Activated naive CD8-positive, alpha-beta T cell treated with anti-CD3 and anti-CD28 coated beads for 36 hours (primary cell): ENCODE results near the gene ERC2. TPM values are rescaled to one million over a fixed set of nuclear protein-coding genes. Genes with fewer than 3 reads are reported as not detected.
"Not testable (repeated sequence)": the region's sequence is repeated elsewhere in the genome, so short reads cannot be mapped to it uniquely, and the experiment has no call there.

Source experiments
- DNase-seq: peaks from one replicate; pipeline ENCODE4 v3.0.0; 2021
- H3K27ac Mint-ChIP-seq: one replicate; pipeline ENCODE4 v1.8.0; 2022; ENCODE audit warnings: mild to moderate bottlenecking, moderate library complexity, mixed read lengths
- H3K27me3 Mint-ChIP-seq: one replicate; pipeline ENCODE4 v1.8.0; 2022; ENCODE audit warnings: mild to moderate bottlenecking, mixed read lengths
- H3K36me3 Mint-ChIP-seq: one replicate; pipeline ENCODE4 v1.8.0; 2021; ENCODE audit warnings: mild to moderate bottlenecking, mixed read lengths
- H3K4me1 Mint-ChIP-seq: one replicate; pipeline ENCODE4 v1.8.0; 2021; ENCODE audit warnings: mixed read lengths
- H3K4me3 Mint-ChIP-seq: one replicate; pipeline ENCODE4 v1.8.0; 2022; ENCODE audit warnings: mild to moderate bottlenecking, moderate library complexity, mixed read lengths
- H3K9me3 Mint-ChIP-seq: one replicate; pipeline ENCODE4 v1.8.0; 2022; ENCODE audit warnings: mixed read lengths
- total RNA-seq, 2 experiments: library from RNA; stranded (reverse); gene quantifications; one replicate each; pipeline ENCODE4 v1.2.3, GENCODE V29; 2021

ERC2 gene
- total RNA-seq, 2 experiments from 2014 or later: not detected

DNA sequence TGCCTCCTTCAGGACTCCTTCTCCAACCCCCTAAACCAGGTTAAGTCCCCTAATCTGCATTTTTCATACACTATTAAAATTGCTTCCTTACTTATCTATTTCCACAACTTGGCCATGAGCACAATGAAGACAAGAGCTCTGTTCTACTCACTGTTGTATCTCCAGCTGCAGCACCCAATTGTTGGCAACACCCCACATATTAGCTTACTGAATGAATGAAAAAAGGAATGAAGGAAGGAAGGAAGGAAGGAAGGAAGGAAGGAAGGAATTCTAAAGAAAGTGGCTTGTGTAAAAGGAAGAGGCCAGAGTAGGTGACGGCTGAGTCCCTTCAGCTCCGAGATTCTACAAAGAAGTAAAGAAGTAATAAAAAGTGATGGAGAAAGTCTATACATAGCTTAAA is 444.7 kb downstream of the ERC2 start:
- H3K4me1 Mint-ChIP-seq: no peaks in the 10 kb centered on the region
- no peaks in the 10 kb centered on the region for H3K36me3 Mint-ChIP-seq

DNA sequence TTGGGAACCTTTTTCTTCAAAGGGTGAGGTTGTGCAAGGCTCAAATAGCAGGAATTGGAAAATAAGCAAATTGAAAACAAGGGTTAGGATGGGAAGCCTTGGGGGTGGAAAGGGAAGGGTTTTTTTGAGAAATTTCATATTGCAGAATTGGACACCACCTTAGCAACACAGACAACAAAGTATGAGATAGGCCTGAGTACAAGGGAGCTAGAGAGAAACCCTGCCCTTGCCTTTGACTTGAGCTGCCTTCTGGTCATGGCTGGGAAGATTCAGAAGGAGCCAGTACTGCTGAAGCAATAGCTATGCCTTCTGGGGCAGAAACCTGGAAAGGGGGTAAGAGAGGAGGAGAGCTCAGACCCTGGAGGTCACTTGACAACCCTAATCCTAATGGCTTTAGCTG is 445.6 kb downstream of the ERC2 start:
- Mint-ChIP-seq H3K4me3 (no peak overlapping the region), H3K4me1 (no peaks in the 10 kb centered on the region), H3K27me3 (no peaks in the 10 kb centered on the region), H3K36me3 (no peaks in the 10 kb centered on the region), H3K9me3 (peaks cover 2% of the 10 kb centered on the region), H3K27ac (no peak overlapping the region)
- DNase-seq: no peak

More for the DNA sequence above, 444.7 kb downstream of the ERC2 start:
- Mint-ChIP-seq H3K9me3 (peaks cover 2% of the 10 kb centered on the region), H3K27me3 (no peaks in the 10 kb centered on the region), H3K27ac (no peak overlapping the region), H3K4me3 (no peak overlapping the region)
- no peak for DNase-seq

DNA sequence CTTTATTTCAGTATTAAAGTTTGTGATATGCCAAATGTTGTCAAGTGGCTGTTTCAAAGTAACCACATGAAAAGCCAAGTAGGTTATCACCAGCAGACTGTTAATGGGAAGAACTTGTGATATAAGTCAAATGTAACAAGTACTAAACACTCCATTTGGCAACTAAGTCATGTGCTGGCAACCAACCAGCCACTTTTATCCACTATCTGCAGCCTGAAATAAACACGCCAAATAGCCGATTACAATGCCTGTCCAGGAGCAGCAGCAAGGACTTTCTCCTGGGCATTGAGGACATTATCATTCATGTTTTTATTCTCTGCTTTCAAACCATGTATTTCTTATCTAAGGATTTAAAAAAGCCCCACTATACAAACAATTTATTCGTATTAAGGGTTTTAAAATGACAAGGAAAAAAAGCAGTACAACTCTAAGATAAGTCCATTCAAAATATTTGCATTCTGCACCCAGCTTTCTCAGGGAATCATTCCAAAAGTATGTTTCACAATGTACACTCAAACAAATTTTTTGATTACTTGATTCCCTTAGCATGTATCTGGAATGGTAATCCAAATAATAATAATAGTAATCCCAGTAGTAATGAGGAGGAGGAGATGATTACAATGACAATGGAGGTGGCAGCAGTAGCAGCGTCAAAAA is 448.6 kb downstream of the ERC2 start:
- Mint-ChIP-seq H3K4me1 (no peaks in the 10 kb centered on the region), H3K4me3 (no peak overlapping the region), H3K36me3 (no peaks in the 10 kb centered on the region)

DNA sequence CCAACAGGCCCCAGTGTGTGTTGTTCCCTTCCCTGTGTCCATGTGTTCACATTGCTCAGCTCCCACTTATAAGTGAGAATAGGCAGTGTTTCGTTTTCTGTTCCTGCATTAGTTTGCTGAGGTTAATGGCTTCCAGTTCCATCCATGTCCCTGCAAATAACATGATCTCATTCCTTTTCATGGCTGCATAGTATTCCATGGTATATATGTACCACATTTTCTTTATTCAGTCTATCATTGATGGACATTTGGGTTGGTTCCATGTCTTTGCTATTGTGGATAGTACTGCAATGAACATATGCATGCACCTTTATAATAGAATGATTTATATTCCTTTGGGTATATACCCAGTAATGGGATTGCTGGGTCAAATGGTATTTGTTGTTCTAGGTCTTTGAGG is 452.9 kb downstream of the ERC2 start:
- DNase-seq, H3K36me3 Mint-ChIP-seq, H3K4me3 Mint-ChIP-seq, H3K4me1 Mint-ChIP-seq, H3K27me3 Mint-ChIP-seq, H3K27ac Mint-ChIP-seq, H3K9me3 Mint-ChIP-seq: not testable (repeated sequence)

More for the DNA sequence above, 448.6 kb downstream of the ERC2 start:
- peaks cover 2% of the 10 kb centered on the region for H3K9me3 Mint-ChIP-seq
- no peaks in the 10 kb centered on the region for H3K27me3 Mint-ChIP-seq
- DNase-seq: no peak
- no peak overlapping the region for H3K27ac Mint-ChIP-seq

GRCh38 chr3:56012721-56013120 is 455.5 kb downstream of the ERC2 start:
- Mint-ChIP-seq H3K36me3 (no peaks in the 10 kb centered on the region), H3K9me3 (peaks cover 4% of the 10 kb centered on the region), H3K27ac (no peak overlapping the region), H3K27me3 (no peaks in the 10 kb centered on the region), H3K4me3 (no peak overlapping the region), H3K4me1 (no peaks in the 10 kb centered on the region)
- no peak for DNase-seq

DNA sequence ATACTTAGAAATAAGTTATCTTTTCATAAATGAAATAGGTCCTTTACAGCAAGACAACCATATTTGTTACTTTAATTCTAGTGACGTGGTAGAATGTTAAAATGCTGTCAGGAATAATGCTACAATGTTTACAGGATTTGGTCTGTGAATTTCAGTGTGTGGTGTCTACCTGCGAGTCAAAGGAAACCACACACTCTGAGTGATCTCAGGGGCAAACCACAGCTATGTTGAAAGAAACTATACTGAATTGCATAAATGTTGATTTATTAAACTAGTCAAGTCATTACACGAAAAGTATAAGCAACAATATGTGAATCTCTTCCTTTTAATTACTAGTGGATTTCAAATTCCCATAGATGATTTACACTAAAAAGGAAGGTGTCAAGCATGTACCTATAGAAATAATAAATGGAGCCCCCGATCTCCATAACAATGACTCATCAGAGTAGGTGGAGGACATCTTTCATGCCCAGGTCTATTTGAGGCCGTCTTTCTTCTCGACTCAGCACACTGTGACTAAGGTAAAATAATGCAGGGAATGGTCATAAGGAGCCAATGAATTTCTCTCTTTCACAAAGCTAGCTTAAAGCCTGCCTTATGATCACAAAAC is 463.0 kb downstream of the ERC2 start:
- no peak for DNase-seq
- Mint-ChIP-seq H3K4me3 (no peak overlapping the region), H3K27me3 (peaks cover 5% of the 10 kb centered on the region), H3K4me1 (no peaks in the 10 kb centered on the region), H3K9me3 (peaks cover 1% of the 10 kb centered on the region), H3K27ac (no peak overlapping the region), H3K36me3 (no peaks in the 10 kb centered on the region)

DNA sequence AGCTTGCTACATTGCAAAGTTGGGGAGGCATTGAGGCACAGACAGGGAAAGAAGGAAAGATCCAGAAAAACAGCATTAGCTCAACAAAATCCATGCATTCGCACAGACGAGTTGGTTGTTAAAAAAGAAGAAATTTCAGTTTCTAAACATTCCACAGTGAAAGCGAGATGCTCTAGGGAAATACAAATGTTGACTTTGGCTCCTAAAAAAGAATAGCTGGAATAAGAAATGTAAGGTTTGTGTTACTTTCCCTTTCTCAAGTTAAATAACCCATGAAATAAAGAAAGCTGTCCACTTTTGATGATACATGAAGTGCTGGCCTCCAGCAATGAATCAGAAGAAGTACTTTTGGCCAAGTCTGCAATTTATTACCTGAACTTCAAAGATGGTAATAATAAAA is 465.1 kb downstream of the ERC2 start:
- Mint-ChIP-seq H3K36me3 (no peaks in the 10 kb centered on the region), H3K4me1 (no peaks in the 10 kb centered on the region), H3K4me3 (no peak overlapping the region), H3K9me3 (peaks cover 1% of the 10 kb centered on the region), H3K27me3 (peaks cover 5% of the 10 kb centered on the region), H3K27ac (no peak overlapping the region)
- DNase-seq: no peak

- no peaks in the 10 kb centered on the region for H3K36me3 Mint-ChIP-seq
- peaks cover 1% of the 10 kb centered on the region for H3K9me3 Mint-ChIP-seq
- no peak overlapping the region for H3K4me3 Mint-ChIP-seq
- peaks cover 5% of the 10 kb centered on the region for H3K27me3 Mint-ChIP-seq
- H3K4me1 Mint-ChIP-seq: no peaks in the 10 kb centered on the region
- no peak overlapping the region for H3K27ac Mint-ChIP-seq
- DNase-seq: no peak
Observed at GRCh38 chr3:56001991-56002390, 466.3 kb downstream of the ERC2 start.

DNA sequence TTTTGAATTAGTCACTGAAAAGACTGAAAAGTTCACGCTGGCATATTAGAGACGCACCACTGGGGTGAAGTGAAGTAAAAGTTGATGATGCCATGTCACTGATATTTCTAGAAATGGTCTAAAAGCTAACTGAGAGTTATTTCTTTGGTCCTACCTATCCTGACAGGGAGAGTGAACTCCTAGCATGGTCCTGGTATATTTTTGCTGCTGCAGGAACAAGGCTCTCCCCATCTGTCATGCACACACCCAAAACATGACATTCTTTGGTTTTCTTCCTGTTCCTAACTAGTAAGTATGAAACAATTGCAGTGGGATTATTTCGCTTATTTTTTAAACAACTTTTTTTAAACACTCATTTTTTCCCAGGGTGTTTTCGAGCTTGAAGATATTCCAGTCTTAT is 466.7 kb downstream of the ERC2 start:
- Mint-ChIP-seq H3K27ac (no peak overlapping the region), H3K4me3 (no peak overlapping the region), H3K36me3 (no peaks in the 10 kb centered on the region), H3K27me3 (peaks cover 4% of the 10 kb centered on the region), H3K4me1 (no peaks in the 10 kb centered on the region), H3K9me3 (peaks cover 1% of the 10 kb centered on the region)
- DNase-seq: no peak

DNA sequence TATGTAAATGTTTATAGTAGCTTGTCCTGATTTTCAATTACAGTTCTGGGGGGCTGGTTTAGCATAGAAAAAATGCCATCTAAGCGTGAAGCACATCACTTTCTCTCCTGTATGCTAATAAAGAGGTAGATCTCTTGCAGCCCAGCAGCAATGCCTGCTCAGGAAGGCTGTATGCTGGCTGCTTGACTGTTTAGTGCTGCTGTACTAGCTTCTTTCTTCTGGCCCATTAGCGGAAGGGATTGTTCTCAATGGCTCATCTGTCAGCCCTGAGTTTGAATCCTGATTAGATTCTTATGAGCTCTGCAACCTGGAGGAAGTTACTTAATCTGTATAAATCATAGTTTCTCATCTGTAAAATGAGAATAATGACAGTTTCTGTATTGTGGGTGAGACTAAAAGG is 478.9 kb downstream of the ERC2 start:
- Mint-ChIP-seq H3K9me3 (no peaks in the 10 kb centered on the region), H3K4me3 (no peak overlapping the region), H3K4me1 (no peaks in the 10 kb centered on the region), H3K27me3 (no peaks in the 10 kb centered on the region), H3K36me3 (no peaks in the 10 kb centered on the region), H3K27ac (no peak overlapping the region)
- no peak for DNase-seq

DNA sequence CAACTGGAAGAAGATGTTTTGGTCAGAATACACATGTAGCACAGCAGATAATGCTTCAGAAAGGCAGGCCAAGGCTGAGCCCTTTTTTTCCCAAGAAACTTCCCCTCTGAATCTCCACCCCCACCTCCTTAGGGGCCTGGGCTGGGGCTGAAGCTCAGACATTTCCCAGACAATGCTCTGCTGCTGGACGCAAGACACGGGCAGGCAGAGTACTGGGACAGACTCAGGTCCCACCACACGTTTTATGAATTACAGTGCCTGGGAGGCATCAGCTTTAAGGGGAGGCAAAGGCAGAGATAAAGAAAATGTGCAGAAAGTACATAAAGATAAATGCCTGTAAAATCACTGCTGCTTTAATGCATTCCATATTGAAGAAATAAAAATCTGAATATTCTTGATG is 479.4 kb downstream of the ERC2 start:
- no peaks in the 10 kb centered on the region for H3K36me3 Mint-ChIP-seq

GRCh38 chr3:55984626-55985025 is 483.6 kb downstream of the ERC2 start:
- H3K4me1 Mint-ChIP-seq: no peaks in the 10 kb centered on the region
- no peaks in the 10 kb centered on the region for H3K9me3 Mint-ChIP-seq
- H3K4me3 Mint-ChIP-seq: no peak overlapping the region
- no peak overlapping the region for H3K27ac Mint-ChIP-seq
- no peaks in the 10 kb centered on the region for H3K36me3 Mint-ChIP-seq
- no peak for DNase-seq
- H3K27me3 Mint-ChIP-seq: no peaks in the 10 kb centered on the region

More for the DNA sequence above, 479.4 kb downstream of the ERC2 start:
- Mint-ChIP-seq H3K27me3 (no peaks in the 10 kb centered on the region), H3K4me1 (no peaks in the 10 kb centered on the region), H3K9me3 (no peaks in the 10 kb centered on the region), H3K4me3 (no peak overlapping the region), H3K27ac (no peak overlapping the region)
- no peak for DNase-seq

- H3K36me3 Mint-ChIP-seq: no peaks in the 10 kb centered on the region
- no peak overlapping the region for H3K27ac Mint-ChIP-seq
- no peaks in the 10 kb centered on the region for H3K27me3 Mint-ChIP-seq
- H3K9me3 Mint-ChIP-seq: no peaks in the 10 kb centered on the region
- H3K4me3 Mint-ChIP-seq: no peak overlapping the region
- H3K4me1 Mint-ChIP-seq: no peaks in the 10 kb centered on the region
- DNase-seq: no peak
Observed at GRCh38 chr3:55978953-55979352, 489.3 kb downstream of the ERC2 start.

GRCh38 chr3:55974421-55975165 is 493.7 kb downstream of the ERC2 start:
- peaks cover 4% of the 10 kb centered on the region for H3K27me3 Mint-ChIP-seq
- H3K4me3 Mint-ChIP-seq: no peak overlapping the region
- no peak overlapping the region for H3K27ac Mint-ChIP-seq
- no peaks in the 10 kb centered on the region for H3K4me1 Mint-ChIP-seq
- no peaks in the 10 kb centered on the region for H3K9me3 Mint-ChIP-seq
- no peaks in the 10 kb centered on the region for H3K36me3 Mint-ChIP-seq
- no peak for DNase-seq

DNA sequence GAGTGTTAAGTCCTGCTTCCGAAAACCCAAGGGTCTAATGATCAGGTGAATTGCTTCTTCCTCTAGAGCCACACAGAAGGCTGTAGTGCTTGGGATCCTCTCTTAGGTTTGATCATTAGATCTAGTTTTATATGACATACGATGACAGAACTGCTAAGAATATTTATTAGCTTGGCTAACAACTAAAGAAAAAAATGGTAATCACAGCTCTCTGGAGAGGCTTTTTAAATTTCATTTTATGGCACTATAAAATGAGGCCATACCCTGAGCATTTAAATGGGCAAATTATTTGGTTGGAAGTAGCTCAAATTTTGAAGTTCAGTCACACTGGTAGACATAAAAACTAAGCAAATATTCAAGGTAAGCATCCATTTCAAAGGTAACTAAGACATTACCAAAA is 498.6 kb downstream of the ERC2 start:
- Mint-ChIP-seq H3K4me1 (no peaks in the 10 kb centered on the region), H3K27ac (no peak overlapping the region), H3K27me3 (peaks cover 4% of the 10 kb centered on the region), H3K4me3 (no peak overlapping the region), H3K9me3 (peaks cover 3% of the 10 kb centered on the region), H3K36me3 (no peaks in the 10 kb centered on the region)
- no peak for DNase-seq

DNA sequence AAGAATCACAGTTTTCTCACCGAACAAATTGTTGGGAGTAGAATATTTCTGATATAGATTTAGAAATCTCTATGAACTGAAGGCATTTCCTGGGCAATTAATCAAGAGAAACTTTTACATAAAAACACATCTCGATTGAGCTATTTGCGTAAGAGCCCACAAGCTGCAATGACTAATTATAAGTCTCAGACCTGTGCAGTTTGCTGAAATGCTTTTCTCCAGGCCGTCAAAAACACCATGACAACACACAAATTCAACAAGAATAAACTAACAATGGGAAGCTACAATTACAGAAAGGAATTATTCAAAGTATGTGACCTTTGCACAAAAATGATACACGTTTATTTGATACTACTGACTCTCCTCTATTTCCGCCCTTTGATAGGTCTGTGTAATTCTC is 499.9 kb downstream of the ERC2 start:
- peaks cover 3% of the 10 kb centered on the region for H3K9me3 Mint-ChIP-seq
- H3K4me1 Mint-ChIP-seq: no peaks in the 10 kb centered on the region
- no peak overlapping the region for H3K4me3 Mint-ChIP-seq
- H3K36me3 Mint-ChIP-seq: no peaks in the 10 kb centered on the region
- no peak for DNase-seq
- peaks cover 4% of the 10 kb centered on the region for H3K27me3 Mint-ChIP-seq
- H3K27ac Mint-ChIP-seq: no peak overlapping the region
